ENCODE results near the gene ZFAND2A. TPM values are rescaled to one million over a fixed set of nuclear protein-coding genes. Genes with fewer than 3 reads are reported as not detected.
A peak's percentile ranks its signal among the peaks of the same experiment; 100 is the strongest.
"Not testable (repeated sequence)": the region's sequence is repeated elsewhere in the genome, so short reads cannot be mapped to it uniquely, and the experiment has no call there.

ZFAND2A gene
- total and polyA plus RNA-seq, 3 donors from 2014 or later: 32.9 to 61.4 (median 37.8) TPM

DNA sequence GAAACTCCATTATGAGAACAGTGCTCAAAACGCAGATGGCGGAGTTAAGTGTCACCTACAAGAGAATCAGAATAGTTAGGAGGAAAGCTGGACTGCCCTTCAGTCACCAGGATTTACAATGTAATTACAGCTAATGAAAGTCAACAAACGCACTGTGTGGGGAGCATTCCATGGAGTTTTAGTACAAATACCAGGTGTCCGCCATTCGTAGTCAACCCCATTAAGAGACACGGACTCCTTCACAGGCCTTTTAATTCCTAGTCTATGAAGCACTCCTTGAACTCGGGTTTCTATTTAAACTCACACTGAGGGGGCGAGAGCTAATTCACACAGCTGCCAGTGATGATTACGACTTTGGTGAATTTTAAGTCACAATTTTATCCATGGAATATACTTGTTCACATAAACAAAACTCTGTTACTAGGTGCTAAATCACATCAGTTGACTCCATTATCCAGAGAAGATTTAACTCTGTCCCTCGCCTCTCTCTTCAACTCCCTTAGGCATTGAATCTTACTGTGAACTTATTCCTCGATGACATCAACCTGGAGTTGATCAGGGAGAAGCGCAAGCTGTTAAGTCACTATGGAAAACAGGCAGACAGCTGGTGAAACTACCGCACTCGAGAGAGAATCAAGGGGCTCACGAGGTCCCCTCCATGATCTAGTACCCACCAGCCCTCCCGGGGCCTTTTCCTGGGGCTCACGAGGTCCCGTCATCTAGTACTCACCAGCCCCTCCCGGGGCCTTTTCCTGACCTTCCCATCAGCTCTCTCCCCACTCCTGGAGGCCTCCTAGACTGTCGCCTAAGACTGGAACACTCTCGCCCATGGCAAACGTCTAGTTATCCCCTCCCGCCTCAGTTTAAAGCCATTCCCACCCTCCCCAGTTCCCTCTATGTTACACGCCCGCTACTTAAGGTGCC, 1.5 kb downstream of the ZFAND2A start:
- intact Hi-C loops (cut with DNase I; ENCODE audit: low total_unique reads): no loop called here
- 46 to 59% methylated on average over 25 of the region's 25 CpGs for WGBS, 2 donors
- H3K27ac ChIP-seq: no peak overlapping the region

GRCh38 chr7:1156782-1157535, 3.0 kb downstream of the ZFAND2A start:
- WGBS, 2 donors: 67 to 82% methylated on average over 6 to 10 of the region's 10 CpGs
- TF ChIP-seq POLR2A (IDR thresholded peaks at IDR 0.05) (no peak), CTCF (IDR thresholded peaks at IDR 0.05) (no peak)
- H3K36me3 ChIP-seq (ENCODE audit: low read depth, missing control alignments): no peaks in the 10 kb centered on the region
- intact Hi-C loops (cut with DNase I; ENCODE audit: low total_unique reads): no loop called here
- no peaks in the 10 kb centered on the region for H3K9me3 ChIP-seq
- no peak overlapping the region for H3K4me3 ChIP-seq
- H3K27me3 ChIP-seq: no peaks in the 10 kb centered on the region
- DNase-seq: no peak
- no peak overlapping the region for H3K27ac ChIP-seq
- H3K4me1 ChIP-seq: peaks cover 6% of the 10 kb centered on the region

More for the DNA sequence above, 1.5 kb downstream of the ZFAND2A start:
- TF ChIP-seq CTCF (IDR thresholded peaks at IDR 0.05): no peak
- TF ChIP-seq POLR2A (IDR thresholded peaks at IDR 0.05): no peak
- Histone ChIP-seq H3K4me1 (peaks cover 6% of the 10 kb centered on the region), H3K9me3 (no peaks in the 10 kb centered on the region), H3K4me3 (peak overlapping the region; percentile 80 to 89), H3K27me3 (no peaks in the 10 kb centered on the region), H3K36me3 (ENCODE audit: low read depth, missing control alignments) (no peaks in the 10 kb centered on the region)
- no peak for DNase-seq

DNA sequence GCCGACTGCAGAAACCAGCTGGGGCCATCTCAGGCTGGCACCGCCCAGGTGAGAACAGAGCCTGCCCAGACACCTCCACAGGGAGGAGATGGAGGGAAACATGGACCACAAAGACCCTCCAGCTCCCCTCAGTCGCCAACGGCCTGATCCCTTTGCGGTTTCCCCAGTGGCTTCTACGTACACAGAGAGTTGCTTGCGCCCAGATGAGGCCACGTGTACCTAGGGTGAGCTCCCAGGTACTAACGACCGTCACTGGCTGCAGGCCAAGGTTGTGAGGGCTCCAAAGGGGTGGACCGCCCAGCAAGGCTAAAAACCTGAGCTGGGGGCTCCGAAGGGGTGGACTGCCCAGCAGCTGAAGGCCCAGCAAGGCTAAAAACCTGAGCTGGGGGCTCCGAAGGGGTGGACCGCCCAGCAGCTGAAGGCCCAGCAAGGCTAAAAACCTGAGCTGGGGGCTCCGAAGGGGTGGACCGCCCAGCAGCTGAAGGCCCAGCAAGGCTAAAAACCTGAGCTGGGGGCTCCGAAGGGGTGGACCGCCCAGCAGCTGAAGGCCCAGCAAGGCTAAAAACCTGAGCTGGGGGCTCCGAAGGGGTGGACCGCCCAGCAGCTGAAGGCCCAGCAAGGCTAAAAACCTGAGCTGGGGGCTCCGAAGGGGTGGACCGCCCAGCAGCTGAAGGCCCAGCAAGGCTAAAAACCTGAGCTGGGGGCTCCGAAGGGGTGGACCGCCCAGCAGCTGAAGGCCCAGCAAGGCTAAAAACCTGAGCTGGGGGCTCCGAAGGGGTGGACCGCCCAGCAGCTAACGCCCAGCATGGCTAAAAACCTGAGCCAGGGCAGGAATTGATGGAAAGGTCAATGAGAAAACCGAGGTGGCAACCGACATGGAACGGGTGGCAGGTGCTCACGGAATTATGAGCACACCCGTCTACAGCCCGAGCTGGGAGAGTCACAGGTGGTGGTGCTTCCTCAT, 3.9 kb downstream of the ZFAND2A start:
- H3K4me1 ChIP-seq; H3K9me3 ChIP-seq; intact Hi-C loops (cut with DNase I; ENCODE audit: low total_unique reads); H3K4me3 ChIP-seq; H3K27me3 ChIP-seq; DNase-seq; H3K27ac ChIP-seq; H3K36me3 ChIP-seq (ENCODE audit: low read depth, missing control alignments): not testable (repeated sequence)
- WGBS, 2 donors: 86 to 90% methylated on average over 13 to 21 of the region's 33 CpGs

- TF ChIP-seq CTCF (IDR thresholded peaks at IDR 0.05) (no peak), POLR2A (IDR thresholded peaks at IDR 0.05) (no peak)
- H3K36me3 ChIP-seq (ENCODE audit: low read depth, missing control alignments): no peaks in the 10 kb centered on the region
- H3K27ac ChIP-seq: no peak overlapping the region
- no peak for DNase-seq
- whole genome bisulfite sequencing, 2 donors: 84 to 94% methylated on average over 11 of the region's 11 CpGs
- no peaks in the 10 kb centered on the region for H3K27me3 ChIP-seq
- H3K4me3 ChIP-seq: no peak overlapping the region
- H3K4me1 ChIP-seq: peaks cover 6% of the 10 kb centered on the region
- intact Hi-C loops (cut with DNase I; ENCODE audit: low total_unique reads): no loop called here
- H3K9me3 ChIP-seq: no peaks in the 10 kb centered on the region
Measured at GRCh38 chr7:1154172-1154739, 5.7 kb downstream of the ZFAND2A start.
